Amniotic stem cell (primary cell): ENCODE data around the gene PGBD5.

ENCODE experiments used
- DNase-seq: peaks from one replicate; lab custom pipeline; 2025; lab: John Stamatoyannopoulos, UW

PGBD5 gene

GRCh38 chr1:230300322-230301301, 125.5 kb downstream of the PGBD5 start:
- DNase-seq: no peak

- no peak for DNase-seq
Measured at GRCh38 chr1:230299191-230300006, 126.7 kb downstream of the PGBD5 start.

GRCh38 chr1:230295367-230295766, 130.8 kb downstream of the PGBD5 start:
- DNase-seq: no peak

GRCh38 chr1:230293390-230293700, 132.8 kb downstream of the PGBD5 start:
- no peak for DNase-seq

GRCh38 chr1:230292689-230293389, 133.3 kb downstream of the PGBD5 start:
- DNase-seq: no peak

GRCh38 chr1:230291731-230292620, 134.2 kb downstream of the PGBD5 start:
- no peak for DNase-seq

- DNase-seq: no peak
Measured at GRCh38 chr1:230289350-230289644, 136.8 kb downstream of the PGBD5 start.

- no peak for DNase-seq
Measured at GRCh38 chr1:230288641-230289349, 137.3 kb downstream of the PGBD5 start.

GRCh38 chr1:230287674-230288315, 138.3 kb downstream of the PGBD5 start:
- DNase-seq: no peak

GRCh38 chr1:230286890-230287269, 139.3 kb downstream of the PGBD5 start:
- DNase-seq: no peak

- no peak for DNase-seq
Measured at GRCh38 chr1:230286166-230286889, 139.8 kb downstream of the PGBD5 start.

- no peak for DNase-seq
Measured at GRCh38 chr1:230285351-230285750, 140.8 kb downstream of the PGBD5 start.

GRCh38 chr1:230284891-230285290, 141.2 kb downstream of the PGBD5 start:
- DNase-seq: no peak

- no peak for DNase-seq
Measured at GRCh38 chr1:230283678-230284077, 142.5 kb downstream of the PGBD5 start.

GRCh38 chr1:230282157-230282556, 144.0 kb downstream of the PGBD5 start:
- no peak for DNase-seq

GRCh38 chr1:230281556-230281955, 144.6 kb downstream of the PGBD5 start:
- DNase-seq: no peak

GRCh38 chr1:230280906-230281413, 145.2 kb downstream of the PGBD5 start:
- no peak for DNase-seq

- DNase-seq: no peak
Measured at GRCh38 chr1:230280054-230280795, 145.9 kb downstream of the PGBD5 start.

- DNase-seq: no peak
Measured at GRCh38 chr1:230279583-230279945, 146.6 kb downstream of the PGBD5 start.
